EH (cell line): ENCODE data around the gene RXRA.

Experiments used
- DNase-seq: peaks from one replicate; pipeline ENCODE4 v3.0.0-alpha.2; 2015; ENCODE audit warnings: low read depth

The RXRA gene

DNA sequence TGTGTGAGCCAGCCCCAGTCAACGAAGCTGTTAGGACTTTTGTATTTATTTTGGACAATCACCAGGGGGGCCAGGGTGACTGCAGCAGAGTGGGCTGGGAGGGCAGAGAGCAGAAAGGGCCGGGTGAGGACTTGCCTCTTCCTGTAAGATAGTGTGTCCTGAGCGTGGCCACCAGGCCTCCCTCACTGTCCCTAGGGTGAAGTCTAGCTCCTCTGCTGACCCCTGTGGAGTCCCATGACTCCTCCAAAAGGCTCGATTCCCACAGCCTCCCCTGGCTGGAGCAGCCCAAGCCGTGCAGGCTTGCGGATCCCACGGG lies 147.8 kb downstream of the RXRA start:
- DNase-seq = peak; percentile 78

DNA sequence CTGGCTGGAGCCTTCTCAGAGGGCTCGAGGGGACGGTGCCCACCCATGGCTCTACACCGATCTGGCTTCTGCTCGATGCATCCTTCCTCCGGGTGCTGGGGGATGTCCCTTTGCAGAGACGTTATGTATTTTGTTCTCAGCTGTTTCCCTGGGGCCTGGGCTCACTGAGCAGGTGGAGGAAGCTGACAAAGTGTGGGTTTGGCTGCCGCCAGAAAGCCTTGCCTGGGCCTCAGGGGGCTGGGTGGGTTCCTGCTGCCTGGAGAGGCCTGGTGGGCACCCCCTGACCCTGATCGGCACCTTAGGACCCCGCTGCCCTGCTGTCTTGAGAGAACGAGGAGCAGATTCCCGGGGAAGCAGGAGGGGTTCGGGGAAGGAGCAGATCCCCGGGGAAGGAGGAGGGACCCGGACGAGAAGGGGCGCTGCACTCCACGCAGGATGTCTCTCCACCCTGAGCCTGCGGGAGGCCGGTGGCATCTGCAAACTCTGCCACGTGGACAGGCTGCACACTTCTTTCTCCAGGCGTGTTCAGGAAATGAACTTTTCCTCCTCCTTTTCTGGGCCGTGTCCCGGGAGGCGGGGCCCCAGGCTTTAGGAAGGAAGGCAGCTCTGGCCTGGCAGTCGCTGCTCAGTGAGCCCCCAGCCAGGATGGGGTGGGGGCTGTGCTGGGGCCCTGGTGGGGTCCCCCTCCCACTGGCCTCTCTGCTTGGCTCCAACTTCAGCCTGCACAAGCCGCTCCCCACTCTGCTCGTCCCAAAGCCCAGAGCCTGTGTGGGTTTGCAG lies 148.9 kb downstream of the RXRA start:
- peak; percentile 95 for DNase-seq

DNA sequence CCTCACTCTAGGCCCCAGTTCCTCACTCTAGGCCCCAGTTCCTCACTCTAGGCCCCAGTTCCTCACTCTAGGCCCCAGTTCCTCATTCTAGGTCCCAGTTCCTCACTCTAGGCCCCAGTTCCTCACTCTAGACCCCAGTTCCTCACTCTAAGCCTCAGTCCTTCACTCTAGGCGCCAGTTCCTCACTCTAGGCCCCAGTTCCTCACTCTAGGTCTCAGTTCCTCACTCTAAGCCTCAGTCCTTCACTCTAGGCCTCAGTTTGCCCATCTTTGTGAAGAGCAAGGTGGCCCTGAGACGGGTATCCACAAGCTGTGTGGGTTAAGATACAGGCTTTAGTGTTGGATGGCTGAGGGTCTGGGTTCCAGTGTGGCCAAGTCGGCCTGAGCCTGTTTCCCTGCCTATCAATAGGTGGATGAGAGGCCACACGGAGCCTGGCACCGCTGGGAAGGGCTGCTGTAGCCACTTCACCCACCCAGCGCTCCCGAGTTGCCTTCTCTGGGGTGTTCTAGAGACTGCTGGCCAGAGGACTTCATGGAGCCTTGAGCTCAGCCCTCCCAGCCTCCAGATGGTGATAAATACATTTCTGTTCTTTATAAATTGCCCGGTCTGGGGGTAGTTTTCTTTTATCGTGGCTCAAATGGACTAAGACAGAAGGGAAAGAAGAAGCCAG lies 150.2 kb downstream of the RXRA start:
- DNase-seq = no peak

DNA sequence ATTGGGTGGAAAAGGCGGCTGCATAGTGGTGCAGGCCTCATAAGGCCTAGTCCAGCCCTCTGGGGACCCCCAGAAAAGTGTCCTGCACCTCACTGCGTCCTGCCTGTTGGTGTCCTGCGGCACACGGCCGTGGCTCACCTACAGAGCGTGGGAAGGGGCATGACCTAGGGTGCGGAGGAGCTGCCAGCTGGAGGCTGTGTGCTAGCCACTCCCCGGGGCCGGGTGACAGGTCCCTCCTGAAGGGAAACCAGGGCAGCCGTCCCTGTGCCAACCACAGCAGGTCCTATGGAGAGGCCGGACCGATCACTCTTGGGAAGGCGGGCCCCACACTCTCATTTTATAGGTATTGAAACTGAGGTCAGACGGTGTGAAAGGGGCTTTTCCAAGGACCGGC lies 150.7 kb downstream of the RXRA start:
- DNase-seq = no peak

DNA sequence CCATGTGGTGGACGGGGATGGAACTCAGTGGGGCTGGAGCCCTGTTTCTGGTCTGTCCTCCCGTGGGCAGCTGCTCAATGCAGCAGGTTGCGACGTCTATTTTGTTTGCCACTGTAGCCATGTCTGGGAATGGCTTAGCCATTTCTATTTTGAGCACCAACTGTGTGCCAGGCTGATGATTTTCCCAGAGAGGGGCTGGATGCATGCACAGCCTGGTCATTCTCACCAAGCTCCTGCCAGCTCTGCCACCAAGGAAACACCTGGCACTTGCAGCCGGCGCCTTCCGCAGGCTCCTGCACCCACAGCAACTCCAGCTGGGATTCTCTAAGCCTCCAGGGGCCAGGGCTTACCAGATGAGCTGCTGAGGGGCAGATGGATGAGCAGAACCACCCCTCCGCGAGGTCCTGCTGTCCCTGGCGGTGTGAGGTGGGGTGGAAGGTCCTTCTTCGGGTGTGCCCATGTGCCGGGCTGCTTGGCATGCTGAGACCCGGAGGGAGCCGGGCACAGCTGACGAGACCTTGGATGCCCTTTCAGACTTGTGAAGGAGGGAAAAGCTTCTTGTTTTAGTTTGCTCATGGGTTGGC lies 151.2 kb downstream of the RXRA start:
- no peak for DNase-seq

DNA sequence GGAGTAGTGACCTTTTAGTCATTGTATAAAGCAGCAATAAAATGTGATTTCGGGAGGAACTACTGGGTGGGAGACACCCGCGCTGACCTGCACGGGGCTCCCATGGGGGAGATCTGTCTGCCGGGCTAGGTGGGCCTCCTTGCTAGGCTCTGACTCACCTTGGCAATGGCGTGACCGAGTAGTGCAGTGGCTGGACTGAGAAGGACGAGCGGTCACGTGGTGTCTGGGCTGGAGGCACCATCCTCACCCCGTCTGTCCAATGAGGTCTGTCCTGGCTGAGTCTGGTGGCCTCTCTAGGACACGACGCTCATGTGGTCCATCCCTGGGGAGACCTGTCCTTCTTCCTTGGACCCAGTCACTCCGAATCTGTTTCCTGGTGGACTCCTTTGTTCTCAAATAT lies 151.7 kb downstream of the RXRA start:
- DNase-seq = no peak

DNA sequence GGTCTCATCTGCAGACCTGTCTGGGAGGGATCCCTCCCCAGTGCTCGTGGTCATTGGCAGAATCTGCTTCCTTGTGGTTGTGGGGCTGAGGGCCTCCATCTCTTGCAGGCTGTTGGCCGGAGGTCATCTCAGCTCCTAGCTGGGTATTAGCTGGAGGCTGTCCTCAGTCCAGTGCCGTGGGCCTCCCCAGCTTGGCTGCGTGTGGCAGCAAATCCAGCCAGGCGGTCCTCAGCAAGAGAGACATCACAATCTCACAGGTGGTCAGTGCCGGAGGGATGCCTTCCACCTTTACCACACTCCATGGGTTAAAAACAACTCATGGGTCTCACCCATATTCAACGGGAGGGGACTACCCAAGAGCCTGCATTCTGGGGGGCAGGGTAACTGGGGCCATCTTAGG lies 155.5 kb downstream of the RXRA start:
- no peak for DNase-seq

DNA sequence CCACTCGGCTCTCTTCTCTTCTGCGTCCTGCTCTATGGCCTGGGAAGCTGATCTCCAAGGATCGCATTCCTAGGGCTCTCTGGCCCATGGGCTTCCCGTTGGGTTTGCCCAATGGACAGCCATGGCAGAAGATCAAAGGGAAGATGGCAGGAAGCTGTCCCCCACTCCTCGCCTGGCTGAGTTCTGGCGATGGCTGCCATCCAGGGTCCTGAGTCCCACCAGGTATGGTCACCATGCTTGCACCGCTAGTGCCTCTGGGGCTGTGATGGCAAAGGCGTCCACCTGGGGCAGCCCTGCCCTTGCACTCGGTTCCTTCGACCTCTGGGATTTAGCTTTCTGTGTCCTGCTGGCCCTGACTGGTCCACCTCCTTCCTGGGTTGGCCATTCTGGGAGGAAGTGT lies 156.0 kb downstream of the RXRA start:
- no peak for DNase-seq

DNA sequence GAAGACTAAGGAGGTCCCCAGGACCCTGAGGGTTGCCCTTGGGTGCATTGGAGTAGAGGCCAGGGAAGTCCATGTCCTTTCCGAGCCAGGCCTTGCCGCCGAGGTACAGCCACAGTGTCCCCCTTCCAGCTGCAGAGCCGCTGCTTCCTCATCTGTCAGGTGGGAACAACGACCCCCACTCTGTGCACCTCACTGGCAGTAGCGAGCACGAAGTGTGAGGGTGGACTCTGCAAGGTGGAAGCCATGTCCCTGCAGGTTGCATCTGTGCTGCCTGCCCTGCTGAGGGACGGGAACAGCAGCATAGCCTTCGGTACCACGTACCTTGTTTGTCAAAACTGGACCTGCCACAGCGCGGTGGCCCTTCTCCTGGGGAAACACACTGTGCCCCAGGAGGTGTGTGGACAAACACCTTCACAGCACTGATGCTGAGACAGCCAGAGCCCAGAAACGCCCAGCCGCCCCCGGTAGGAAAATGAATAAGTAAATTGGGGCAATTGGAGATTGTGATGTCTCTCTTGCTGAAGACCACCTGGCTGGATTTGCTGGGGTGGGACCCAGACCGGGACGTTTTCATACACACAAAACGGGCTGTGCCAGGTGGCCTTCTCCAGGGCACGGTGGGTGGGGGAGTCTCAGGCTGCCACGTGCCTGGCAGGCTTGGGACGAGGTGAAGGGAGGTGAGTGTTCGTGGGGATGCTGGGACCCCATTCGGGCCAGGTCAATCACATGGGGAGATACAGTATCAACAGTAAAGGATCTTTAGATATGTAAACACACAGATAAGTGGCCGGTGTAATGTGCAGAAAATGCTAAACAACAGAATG lies 157.3 kb downstream of the RXRA start:
- DNase-seq = no peak

DNA sequence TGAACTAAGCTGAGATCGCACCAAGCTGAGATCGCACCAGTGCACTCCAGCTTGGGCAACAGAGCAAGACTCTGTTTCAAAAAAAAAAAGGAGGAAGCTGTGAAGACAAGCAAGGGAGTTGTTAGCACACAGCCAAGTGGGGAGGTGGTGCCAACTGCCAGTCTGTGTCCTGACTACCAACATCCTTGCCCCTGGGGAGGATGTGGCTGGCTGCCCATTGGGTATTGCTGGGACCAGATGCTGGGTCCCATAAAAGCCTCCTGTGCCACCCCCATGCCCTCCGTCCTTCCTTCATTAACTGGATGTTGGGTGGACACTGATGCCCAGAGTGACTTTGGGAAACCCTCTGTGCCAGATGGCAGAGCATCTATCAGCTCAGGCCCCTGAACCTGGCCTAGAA lies 158.2 kb downstream of the RXRA start:
- no peak for DNase-seq

DNA sequence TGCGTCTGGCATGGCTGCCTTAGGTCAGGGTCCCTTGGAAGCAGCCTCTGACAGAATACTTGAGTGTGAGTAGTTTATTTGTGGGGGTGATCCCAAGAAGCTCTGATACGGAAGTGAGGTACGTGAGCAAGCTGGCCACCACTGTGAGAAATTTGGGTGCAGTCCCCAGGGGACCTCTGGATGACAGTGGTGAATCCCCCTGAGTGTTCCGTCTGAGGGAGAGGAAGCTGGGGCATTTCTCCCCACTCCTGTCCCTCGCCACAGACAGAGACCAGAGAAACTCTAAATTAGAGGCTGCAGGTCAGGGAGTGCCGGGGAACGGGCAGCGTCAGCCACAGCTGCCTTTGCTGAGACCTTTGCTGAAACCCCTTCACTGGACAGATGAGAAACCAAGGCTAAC lies 159.4 kb downstream of the RXRA start:
- DNase-seq = no peak

DNA sequence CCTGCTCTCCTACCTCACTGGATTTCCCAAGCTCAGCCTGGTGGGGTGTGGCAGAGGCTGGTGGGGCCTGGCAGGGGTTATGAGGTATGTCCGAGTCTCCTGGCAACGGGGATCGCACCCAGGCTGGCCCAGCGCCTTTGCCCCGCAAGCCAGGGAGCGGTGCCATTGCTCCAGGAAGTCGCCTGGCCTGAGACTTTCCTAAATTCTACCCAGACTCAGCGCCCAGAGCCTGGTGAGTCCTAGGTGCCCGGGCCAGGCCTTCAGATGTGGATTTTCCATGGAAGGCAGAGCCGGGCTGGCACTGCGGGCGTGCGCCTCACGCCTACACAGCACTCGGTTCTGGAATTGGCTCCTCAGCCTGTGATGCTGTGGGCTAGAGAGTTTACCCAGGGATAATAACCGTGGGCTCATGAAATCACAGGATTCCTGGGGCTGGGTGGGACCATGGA lies 159.9 kb downstream of the RXRA start:
- DNase-seq = no peak

DNA sequence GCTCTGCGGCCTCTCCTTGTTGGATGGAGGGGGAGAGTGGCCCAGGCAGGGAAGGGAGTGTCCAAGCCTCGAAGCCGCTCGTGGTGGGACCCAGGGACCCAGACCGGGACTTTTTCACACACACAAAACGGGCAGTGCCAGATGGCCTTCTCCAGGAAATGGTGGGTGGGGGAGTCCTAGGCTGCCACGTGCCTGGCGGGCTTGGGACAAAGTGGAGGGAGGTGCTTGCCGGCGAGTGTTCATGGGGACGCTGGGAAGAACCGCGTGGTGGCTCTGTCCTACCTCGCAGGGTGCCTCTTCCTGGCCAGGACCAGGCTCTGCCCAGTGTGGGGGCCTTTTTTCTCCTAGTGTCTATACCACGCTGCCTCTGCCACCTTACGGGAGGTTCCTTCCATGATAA lies 160.3 kb downstream of the RXRA start:
- DNase-seq = no peak
